Fibroblast of pulmonary artery (primary cell): ENCODE measurements around the gene PGAM2.

Experiments used
- DNase-seq: peaks from one replicate; pipeline ENCODE4 v3.0.0-alpha.2; 2010; ENCODE audit warnings: low read depth
- H3K4me3 ChIP-seq: replicated peaks from 2 replicates; pipeline ENCODE4 v1.5.1; 2011; ENCODE audit warnings: low read depth, mild to moderate bottlenecking, control low read depth, low read length, moderate library complexity
- TF ChIP-seq, protein P1 (sequence below): IDR thresholded peaks from 2 replicates; pipeline ENCODE4 v1.5.1; 2011; ENCODE audit warnings: mild to moderate bottlenecking, control low read depth, low read length, inconsistent platforms; ENCODE audit errors: missing control alignments

Gene PGAM2

GRCh38 chr7:44059219-44060090, 5.9 kb downstream of the PGAM2 start:
- DNase-seq, result no peak
- no peak overlapping the region for H3K4me3 ChIP-seq
- TF ChIP-seq, protein P1, sequence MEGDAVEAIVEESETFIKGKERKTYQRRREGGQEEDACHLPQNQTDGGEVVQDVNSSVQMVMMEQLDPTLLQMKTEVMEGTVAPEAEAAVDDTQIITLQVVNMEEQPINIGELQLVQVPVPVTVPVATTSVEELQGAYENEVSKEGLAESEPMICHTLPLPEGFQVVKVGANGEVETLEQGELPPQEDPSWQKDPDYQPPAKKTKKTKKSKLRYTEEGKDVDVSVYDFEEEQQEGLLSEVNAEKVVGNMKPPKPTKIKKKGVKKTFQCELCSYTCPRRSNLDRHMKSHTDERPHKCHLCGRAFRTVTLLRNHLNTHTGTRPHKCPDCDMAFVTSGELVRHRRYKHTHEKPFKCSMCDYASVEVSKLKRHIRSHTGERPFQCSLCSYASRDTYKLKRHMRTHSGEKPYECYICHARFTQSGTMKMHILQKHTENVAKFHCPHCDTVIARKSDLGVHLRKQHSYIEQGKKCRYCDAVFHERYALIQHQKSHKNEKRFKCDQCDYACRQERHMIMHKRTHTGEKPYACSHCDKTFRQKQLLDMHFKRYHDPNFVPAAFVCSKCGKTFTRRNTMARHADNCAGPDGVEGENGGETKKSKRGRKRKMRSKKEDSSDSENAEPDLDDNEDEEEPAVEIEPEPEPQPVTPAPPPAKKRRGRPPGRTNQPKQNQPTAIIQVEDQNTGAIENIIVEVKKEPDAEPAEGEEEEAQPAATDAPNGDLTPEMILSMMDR, result no peak

DNA sequence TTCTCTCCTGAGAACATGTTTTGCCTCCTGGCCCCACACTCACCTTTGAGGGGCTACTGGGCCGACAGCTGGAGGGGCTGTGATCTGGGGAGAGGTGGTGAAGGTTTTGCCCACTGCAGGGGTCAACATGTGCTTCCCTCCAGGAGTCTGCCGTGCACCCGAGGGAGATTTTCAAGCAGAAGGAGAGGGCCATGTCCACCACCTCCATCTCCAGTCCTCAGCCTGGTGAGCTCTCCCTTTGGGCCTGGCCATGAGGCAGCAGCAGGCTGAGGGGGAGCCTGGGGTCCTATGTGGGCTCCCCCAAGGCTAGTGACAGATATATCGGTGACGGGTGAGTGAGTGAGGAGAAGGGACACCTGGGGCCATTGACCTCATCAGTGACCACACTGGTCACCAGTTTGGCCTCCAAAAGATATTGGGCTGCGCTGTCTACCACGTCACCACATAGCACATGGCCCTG, 6.6 kb downstream of the PGAM2 start:
- TF ChIP-seq, protein P1, result no peak
- no peak for DNase-seq

GRCh38 chr7:44057849-44058758, 7.3 kb downstream of the PGAM2 start:
- H3K4me3 ChIP-seq, result no peak overlapping the region
- DNase-seq, result no peak
- TF ChIP-seq, protein P1, result no peak

More for the DNA sequence above, 6.6 kb downstream of the PGAM2 start:
- H3K4me3 ChIP-seq, result no peak overlapping the region

DNA sequence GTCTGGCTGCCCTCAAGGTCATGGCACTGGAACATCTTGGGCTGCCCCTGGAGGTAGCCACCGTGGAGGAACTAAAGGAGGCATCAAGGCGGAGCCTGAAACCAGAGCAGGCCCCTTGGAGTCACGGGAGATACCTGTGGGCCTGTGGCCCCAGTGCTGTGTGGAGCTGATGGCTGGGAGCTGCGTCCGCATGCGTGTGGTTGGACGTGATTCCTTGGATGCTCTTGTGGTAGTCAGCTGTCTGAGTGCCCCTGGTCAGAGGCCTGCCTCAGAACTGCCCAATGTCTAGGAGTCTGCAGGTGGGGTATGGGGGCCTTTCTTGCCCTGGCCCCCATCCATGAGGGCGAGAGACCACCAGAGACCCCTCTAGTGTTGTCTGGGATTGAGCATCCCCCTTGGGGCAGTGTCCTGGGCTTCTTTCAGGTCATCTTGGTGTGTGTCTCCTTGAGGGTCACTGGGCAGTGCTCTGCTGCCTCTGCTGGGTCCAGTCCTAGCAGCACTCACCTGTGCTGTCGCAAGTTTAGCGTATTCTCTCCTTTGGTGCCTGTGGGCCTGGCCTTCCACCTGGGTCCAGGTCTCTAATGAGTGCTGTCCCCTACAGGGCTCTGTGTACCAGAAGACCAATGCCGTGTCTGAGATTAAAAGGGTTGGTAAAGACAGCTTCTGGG, 8.1 kb downstream of the PGAM2 start:
- TF ChIP-seq, protein P1, result no peak
- DNase-seq, result no peak
- H3K4me3 ChIP-seq, result no peak overlapping the region

DNA sequence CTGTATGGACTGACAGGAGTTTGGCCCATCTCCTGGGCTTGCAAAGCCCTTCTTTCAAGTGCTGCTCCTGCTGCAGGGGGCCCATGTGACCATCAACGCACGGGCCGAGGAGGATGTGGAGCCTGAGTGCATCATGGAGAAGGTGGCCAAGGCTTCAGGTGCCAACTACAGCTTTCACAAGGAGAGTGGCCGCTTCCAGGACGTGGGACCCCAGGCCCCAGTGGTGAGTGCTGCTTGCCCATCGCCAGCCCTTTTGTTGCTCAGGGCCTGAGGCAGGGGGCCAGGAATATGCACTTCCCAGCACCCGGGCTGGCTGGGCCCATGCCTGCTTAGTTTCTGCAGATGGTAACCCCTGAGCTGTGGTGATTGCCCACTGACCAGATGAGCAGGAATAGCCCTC, 8.7 kb downstream of the PGAM2 start:
- no peak for DNase-seq
- TF ChIP-seq, protein P1, result no peak
- no peak overlapping the region for H3K4me3 ChIP-seq

DNA sequence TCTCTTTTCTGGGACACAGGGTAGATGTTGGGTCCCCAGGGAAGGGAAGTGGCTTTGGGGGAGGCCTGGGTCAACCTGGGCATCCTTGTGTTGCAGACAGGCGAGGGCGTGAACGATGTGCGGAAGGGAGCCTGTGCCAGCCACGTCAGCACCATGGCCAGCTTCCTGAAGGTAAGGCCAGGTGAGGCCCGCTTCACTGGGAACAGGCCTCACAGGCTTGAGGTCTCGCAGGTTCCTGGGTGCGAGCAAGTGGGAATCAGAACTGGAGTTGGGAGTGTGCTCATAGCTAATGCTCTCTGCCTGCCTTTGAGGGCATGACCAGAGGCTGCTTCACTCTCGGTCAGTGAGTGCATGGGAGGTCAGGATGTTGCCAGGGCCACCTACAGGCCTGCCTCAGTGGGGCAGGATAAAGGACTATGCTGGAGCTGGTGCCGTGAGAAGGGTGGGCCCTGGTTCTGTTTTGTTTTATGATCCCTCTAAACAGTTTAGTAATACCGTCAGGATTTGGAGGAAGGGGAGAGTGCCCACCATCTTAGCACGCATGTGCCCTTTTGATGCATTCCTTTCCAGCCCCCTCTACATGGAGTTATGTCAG, 12.5 kb downstream of the PGAM2 start:
- TF ChIP-seq, protein P1, result no peak
- no peak overlapping the region for H3K4me3 ChIP-seq
- DNase-seq, result no peak
